ENCODE measurements around the gene USP32.
"Not testable (repeated sequence)": the region's sequence is repeated elsewhere in the genome, so short reads cannot be mapped to it uniquely, and the experiment has no call there.

The USP32 gene

GRCh38 chr17:60372790-60373483 is 19.0 kb downstream of the USP32 start:
- DNase-seq (ENCODE audit: low spot score): peak; percentile 67

DNA sequence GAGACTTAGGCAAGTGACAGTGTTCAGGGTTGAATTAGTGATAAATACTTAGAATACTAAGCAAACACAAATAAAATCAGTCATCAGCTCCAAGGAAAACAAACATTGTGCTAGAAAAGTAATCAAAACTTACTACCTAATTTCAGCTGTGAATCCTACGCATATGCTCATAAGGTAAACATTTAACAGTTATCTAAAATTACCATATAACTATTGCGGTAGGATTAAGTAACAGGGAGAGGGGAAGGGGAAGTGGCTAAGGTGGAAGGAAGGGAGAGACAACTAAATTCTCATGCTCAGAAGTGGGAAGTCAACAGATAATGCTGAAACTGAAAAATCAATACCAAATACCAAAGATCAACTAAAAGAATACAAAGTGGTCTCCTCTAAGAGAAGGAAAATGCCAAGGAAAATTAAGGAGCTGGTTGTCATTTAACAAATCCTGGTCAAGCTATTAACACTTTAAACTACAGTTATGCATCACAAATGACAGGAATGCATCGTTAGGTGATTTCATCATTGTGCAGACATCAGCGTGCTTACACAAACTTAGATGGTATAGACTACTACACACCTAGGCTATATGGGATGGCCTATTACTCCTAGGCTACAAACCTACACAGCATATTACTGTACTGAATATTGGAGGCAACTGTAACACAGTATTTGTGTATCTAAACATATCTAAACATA is 20.0 kb downstream of the USP32 start:
- no peak for DNase-seq (ENCODE audit: low spot score)

DNA sequence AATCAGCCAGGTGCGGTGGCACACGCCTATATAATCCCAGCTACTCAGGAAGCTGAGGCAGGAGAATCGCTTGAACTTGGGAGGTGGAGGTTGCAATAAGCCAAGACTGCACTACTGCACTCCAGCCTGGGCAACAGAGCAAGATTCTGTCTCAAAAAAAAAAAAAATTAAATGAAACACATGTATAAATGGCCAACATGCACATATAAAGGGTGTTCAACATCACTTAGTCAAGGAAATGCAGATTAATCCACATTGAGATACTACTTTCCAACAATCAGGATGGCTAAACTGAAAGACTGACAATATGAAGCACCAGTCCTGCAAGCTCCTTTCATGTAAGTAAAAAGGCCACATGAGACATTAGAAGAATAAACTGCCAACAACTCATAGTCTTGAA is 20.5 kb downstream of the USP32 start:
- no peak for DNase-seq (ENCODE audit: low spot score)

DNA sequence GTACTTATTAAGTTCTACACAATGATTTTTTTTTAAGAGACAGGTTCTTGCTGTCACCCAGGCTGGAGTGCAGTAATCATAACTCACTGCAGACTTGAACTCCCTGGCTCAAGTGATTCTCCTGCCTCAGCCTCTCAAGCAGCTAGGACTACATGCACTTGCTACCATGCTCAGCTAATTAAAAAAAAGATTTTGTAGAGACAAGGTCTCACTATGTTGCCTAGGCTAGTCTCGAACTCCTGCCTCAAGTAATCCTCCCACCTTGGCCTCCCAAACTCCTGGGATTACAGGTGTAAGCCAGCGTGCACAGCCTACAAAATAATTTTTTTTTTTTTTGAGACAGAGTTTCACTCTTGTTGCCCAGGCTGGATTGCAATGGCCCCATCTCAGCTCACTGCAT is 22.2 kb downstream of the USP32 start:
- no peak for DNase-seq (ENCODE audit: low spot score)

DNA sequence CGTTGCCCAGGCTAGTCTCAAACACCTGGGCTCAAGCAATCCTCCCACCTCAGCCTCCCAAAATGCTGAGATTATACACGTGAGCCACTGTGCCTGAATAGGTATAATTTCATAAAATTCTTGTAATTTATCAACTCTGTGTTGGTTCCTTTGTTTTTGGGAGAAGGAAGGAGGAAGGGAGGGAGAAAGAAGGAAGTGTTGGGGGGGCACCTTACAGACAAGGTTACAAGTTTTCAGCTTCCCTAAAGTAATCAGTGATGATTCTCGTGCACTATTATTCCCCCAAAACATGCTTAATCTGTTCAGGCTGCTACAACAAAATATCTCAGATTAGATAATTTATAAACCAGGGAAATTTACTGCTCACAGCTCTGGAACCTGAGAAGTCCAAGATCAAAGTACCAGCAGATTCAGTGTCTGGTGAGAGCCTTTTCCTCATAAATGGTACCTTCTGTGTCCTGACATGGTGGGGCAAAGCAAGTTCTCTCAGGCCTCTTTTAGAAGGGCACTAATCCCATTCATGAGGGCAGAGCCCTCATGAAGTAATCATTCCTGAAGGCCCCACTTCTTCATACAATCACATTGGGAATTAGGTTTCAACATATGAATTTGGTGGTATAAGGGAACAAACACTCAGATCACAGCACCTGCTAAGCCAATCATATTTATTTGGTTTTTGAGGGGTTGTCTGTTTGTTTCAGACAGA is 28.1 kb downstream of the USP32 start:
- DNase-seq (ENCODE audit: low spot score): no peak

DNA sequence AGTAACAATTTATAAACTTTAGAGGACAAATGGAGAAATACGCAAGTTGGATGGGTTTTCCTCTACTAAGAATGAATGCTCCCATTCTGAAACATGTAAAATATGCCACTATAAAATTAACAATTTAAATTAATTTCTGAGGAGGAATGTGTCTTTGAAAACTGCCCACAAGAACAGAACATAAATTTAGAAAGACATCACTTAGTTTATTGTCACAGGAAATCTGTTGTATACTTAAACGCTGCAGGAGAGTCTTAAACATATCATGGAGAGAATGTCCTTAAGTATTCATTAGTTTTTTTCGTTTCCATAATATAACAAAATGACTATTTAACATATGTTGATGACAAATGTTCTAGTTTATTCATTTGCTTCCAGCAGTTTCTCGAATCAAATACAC is 29.6 kb downstream of the USP32 start:
- DNase-seq (ENCODE audit: low spot score): no peak

- DNase-seq (ENCODE audit: low spot score): no peak
Measured at GRCh38 chr17:60361889-60362288, 30.0 kb downstream of the USP32 start.

GRCh38 chr17:60359415-60359814 is 32.5 kb downstream of the USP32 start:
- no peak for DNase-seq (ENCODE audit: low spot score)

GRCh38 chr17:60358606-60359225 is 33.2 kb downstream of the USP32 start:
- no peak for DNase-seq (ENCODE audit: low spot score)

GRCh38 chr17:60356940-60357339 is 35.0 kb downstream of the USP32 start:
- DNase-seq (ENCODE audit: low spot score): no peak

DNA sequence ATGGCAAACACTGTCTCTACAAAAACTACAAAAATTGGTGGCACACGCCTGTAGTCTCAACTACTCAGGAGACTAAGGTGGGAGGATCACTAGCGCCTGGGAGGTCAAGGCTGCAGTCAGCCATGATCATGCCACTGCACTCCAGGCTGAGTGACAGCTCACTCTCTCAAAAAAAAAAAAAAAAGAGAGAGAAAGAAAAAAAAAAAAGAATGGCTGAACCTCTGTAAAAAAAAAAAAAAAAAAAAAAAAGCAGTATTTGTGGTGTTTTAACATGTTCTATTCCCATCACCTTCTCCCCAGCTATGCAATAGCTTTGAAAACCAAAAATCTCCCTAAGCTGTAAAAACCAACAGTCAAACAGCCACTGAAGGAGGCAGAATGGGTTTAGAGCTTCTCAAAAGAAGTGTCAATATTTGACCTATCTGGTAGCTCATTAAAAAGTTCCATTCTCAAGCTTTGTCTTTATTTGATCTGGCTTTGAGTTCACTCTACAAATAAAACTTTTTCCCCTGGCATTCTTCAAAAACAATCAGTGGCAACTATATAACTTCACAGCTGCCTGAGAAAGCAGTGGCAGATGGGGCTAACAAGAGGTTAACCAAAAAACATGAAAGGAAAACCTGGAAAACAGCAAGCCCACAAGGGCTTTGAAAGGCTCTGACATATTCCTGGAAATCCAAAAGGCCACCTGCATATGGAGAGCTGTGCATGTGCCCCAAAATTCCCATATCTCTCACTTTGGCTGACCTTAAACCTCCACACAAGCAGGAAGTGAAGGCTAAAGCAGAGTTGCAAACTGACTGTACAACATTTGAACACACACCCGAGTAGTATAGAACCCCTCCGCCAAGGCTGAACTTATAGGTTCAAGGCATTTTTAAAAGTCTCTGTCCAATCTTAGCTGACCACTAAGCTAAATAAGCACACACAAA is 36.0 kb downstream of the USP32 start:
- no peak for DNase-seq (ENCODE audit: low spot score)

DNA sequence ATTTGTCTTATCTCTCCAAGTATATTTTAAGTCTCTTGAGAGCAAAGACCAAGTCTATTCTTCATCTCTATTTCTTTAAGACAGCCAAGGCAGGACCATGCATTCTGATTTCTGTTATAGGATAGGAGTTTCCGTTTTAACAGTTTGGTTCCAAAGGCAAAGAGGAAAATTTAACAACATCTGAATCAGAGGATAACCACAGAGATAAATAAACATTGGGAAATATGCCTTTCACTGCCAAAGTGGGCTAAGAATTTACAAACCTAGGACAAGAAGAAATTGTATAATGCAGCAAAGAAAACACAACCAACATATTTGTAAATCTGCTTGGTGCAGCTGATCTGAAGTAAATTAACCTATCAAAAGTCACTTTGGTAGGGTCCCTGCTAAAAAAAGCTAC is 37.7 kb downstream of the USP32 start:
- peak; percentile 75 for DNase-seq (ENCODE audit: low spot score)

- DNase-seq (ENCODE audit: low spot score): no peak
Measured at GRCh38 chr17:60353773-60354172, 38.2 kb downstream of the USP32 start.

DNA sequence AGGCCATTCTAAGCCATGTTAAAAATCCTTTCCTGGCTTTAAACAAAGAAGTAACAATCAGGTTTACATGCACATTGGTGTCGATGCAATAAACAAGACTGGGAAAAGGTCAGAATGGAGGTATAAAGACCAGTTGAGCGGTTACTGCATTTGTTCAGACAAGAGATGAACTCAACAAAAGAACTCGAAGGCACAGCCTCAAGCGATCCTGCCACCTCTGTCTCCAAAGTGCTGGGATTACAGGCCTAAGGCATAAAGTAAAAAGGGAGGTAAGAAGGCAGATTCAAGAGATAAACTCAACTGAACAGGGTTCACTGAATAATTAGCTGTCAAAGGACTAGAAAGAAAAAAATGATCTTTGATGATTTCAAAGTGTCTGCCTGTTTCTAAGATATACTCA is 39.4 kb downstream of the USP32 start:
- DNase-seq (ENCODE audit: low spot score): no peak

GRCh38 chr17:60352071-60352470 is 39.9 kb downstream of the USP32 start:
- DNase-seq (ENCODE audit: low spot score): no peak

GRCh38 chr17:60351012-60351695 is 40.8 kb downstream of the USP32 start:
- no peak for DNase-seq (ENCODE audit: low spot score)

DNA sequence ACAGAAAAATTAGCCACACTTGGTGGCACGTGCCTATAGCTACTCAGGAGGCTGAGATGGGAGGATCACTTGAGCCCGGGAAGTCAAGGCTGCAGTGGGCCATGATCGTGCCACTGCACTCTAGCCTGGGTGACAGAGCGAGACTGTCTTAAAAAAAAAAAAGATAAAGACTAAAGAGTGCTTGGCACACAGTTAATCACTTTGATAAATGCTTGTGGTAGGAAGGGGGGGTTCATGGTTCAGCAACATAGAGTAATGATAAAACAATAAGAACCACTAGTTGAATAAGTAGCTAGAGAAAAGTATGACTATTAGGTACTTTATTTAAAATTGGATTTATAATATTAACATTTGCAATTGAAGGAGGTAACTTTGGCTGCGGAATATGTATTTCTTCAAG is 43.3 kb downstream of the USP32 start:
- DNase-seq (ENCODE audit: low spot score): no peak

DNA sequence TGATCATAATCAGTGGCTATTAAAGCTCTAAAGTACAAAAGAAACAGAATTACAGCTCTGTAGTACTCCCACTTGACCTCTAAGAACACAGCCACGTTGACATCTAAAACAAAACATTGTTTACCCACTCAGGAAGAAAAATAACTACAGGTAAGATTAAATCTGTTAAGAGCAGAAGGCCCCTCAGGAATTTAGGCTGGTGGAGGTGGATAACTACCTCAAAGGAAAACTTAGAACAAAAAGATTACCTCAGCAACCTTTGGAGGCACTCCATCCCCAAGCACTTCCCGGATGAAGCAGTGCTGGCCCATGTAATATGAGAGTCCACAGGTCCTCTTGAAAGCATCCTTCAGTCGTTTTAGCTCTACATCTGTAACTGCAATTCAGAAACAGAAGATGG is 46.7 kb downstream of the USP32 start:
- no peak for DNase-seq (ENCODE audit: low spot score)

DNA sequence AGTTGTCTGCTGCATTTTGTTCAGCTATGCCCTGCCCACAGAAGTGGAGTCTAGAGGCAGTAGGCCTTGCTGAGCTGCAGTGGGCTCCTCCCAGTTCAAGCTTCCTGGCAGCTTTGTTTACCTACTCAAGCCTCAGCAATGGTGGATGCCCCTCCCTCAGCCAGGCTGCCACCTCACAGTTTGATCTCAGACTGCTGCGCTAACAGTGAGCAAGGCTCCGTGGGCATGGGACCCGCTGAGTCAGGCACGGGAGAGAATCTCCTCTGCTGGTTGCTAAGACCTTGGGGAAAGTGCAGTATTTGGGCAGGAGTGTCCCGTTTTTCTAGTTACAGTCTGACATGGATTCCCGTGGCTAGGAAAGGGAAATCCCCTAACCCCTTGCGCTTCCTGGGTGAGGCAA is 49.4 kb downstream of the USP32 start:
- DNase-seq (ENCODE audit: low spot score): not testable (repeated sequence)

- DNase-seq (ENCODE audit: low spot score): no peak
Measured at GRCh38 chr17:60335289-60335688, 56.6 kb downstream of the USP32 start.

DNA sequence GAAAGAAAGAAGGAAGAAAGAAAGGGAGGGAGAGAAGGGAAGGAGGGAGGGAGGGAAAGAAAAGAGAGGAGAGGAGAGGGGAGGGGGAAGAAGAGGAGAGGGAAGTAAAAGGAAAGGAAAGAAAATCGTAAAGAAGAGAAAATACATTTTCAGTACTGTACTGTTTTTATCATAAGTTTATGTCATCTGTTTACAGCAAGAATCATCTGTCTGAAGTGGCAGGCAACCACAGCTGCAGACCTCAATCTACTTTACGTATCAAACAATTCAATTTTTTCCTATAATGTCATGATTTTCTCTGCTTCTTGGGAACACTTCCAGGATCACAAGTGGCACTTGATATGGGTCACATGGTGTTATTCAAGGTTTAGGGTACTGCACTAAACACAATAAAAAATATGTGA is 58.3 kb downstream of the USP32 start:
- DNase-seq (ENCODE audit: low spot score): no peak
